Upper lobe of left lung (tissue), 4 donors: ENCODE results near the gene SYNPR.

Source experiments
- POLR2A ChIP-seq, 4 donors: fragments of 450-650 bp; IDR thresholded peaks; one replicate each; pipeline ENCODE4 v1.5.1; 2016 to 2017; ENCODE audit warnings: antibody characterized with exemption in 4 of 4, mild to moderate bottlenecking in 2 of 4
- POLR2AphosphoS5 ChIP-seq, 2 donors: sonication (generic); formaldehyde crosslinking; IDR thresholded peaks; one replicate each; pipeline ENCODE4 v1.5.1; 2017; ENCODE audit warnings: antibody characterized with exemption in 2 of 2
- TF ChIP-seq, protein P1 (sequence below), 6 experiments: fragments of 450-650 bp in 4 of 6; fragments of 200-600 bp in 2 of 6; sonication (generic) in 2 of 6; IDR thresholded peaks; one replicate each; pipeline ENCODE4 v1.5.1; 2016 to 2019; ENCODE audit warnings: antibody characterized with exemption in 6 of 6

DNA sequence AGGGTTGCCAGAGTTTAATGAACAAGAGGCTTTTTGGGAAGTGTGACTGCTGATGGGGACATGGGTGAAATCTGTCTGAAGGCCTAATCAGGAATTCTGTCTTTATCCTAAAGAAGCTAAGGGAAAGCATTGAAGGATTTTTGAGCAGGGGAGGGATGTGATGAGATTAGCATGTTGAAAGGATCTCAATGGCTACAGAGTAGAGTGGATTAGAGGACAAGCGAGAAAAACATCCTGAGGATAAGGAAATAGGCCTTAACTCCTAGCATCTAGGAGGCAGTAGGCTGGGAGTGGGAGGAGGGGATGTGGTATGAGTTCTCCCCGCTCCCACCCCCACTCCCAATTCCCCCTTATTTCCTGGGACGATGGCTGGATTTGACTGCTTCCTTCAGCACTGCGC is 339.3 kb downstream of the SYNPR start:
- TF ChIP-seq, protein P1, sequence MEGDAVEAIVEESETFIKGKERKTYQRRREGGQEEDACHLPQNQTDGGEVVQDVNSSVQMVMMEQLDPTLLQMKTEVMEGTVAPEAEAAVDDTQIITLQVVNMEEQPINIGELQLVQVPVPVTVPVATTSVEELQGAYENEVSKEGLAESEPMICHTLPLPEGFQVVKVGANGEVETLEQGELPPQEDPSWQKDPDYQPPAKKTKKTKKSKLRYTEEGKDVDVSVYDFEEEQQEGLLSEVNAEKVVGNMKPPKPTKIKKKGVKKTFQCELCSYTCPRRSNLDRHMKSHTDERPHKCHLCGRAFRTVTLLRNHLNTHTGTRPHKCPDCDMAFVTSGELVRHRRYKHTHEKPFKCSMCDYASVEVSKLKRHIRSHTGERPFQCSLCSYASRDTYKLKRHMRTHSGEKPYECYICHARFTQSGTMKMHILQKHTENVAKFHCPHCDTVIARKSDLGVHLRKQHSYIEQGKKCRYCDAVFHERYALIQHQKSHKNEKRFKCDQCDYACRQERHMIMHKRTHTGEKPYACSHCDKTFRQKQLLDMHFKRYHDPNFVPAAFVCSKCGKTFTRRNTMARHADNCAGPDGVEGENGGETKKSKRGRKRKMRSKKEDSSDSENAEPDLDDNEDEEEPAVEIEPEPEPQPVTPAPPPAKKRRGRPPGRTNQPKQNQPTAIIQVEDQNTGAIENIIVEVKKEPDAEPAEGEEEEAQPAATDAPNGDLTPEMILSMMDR (IDR thresholded peaks at IDR 0.05), result no peak
- no peak for TF ChIP-seq POLR2AphosphoS5 (IDR thresholded peaks at IDR 0.05)
- TF ChIP-seq POLR2A (IDR thresholded peaks at IDR 0.05), result no peak
